Measurements from ENCODE around the gene CNOT8.

- no peak for TF ChIP-seq CTCF (conservative IDR thresholded peaks at IDR 0.05; ENCODE audit: low read length)
- TF ChIP-seq EZH2phosphoT487 (IDR thresholded peaks at IDR 0.05; ENCODE audit: borderline replicate concordance, low read depth, low read length), result no peak
Observed at GRCh38 chr5:154878642-154879335, 20.4 kb downstream of the CNOT8 start.

Measured in OCI-LY7 (cell line).